Measurements from ENCODE around the gene CCSER1. TPM values are rescaled to one million over a fixed set of nuclear protein-coding genes. Genes with fewer than 3 reads are reported as not detected.

The CCSER1 gene
- total and polyA plus RNA-seq, 2 donors (not counting 1 experiment from before 2014, with no cell fraction given): under 0.01 TPM; not detected in 1

DNA sequence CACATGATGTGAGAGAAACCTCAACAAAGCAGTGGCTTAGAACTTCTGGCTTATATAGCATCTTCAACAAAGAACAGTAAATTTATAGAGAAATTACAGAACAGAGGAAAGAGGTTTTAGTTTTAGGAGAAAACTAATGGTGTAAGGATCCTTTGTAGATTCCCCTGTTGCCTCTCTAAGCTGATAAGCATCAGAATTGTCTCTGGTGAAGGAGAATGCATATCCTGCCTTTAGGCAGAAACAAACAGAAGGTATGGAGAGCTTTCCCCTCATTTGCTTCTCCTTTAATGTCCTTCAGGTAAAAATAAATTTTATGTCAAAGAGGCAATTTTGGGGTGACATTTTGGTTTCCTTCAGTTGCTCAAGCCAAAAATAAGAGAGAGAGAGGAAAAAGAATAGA lies 625.9 kb downstream of the CCSER1 start:
- no peaks in the 10 kb centered on the region for H4K20me1 ChIP-seq (ENCODE audit: control insufficient read depth, extremely low read depth, insufficient read depth, low read length)
- no peaks in the 10 kb centered on the region for H3K4me1 ChIP-seq (ENCODE audit: control insufficient read depth, extremely low read depth, insufficient read depth, low read length)
- TF ChIP-seq, protein P1, sequence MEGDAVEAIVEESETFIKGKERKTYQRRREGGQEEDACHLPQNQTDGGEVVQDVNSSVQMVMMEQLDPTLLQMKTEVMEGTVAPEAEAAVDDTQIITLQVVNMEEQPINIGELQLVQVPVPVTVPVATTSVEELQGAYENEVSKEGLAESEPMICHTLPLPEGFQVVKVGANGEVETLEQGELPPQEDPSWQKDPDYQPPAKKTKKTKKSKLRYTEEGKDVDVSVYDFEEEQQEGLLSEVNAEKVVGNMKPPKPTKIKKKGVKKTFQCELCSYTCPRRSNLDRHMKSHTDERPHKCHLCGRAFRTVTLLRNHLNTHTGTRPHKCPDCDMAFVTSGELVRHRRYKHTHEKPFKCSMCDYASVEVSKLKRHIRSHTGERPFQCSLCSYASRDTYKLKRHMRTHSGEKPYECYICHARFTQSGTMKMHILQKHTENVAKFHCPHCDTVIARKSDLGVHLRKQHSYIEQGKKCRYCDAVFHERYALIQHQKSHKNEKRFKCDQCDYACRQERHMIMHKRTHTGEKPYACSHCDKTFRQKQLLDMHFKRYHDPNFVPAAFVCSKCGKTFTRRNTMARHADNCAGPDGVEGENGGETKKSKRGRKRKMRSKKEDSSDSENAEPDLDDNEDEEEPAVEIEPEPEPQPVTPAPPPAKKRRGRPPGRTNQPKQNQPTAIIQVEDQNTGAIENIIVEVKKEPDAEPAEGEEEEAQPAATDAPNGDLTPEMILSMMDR (conservative IDR thresholded peaks at IDR 0.05 in 1 of 2, IDR thresholded peaks at IDR 0.05 in 1 of 2; ENCODE audit: low read depth in 1 of 2, low read length in 2 of 2): no peak
- TF ChIP-seq EZH2 (IDR thresholded peaks at IDR 0.05; ENCODE audit: low read length, missing control alignments): no peak
- no peak overlapping the region for H3K4me2 ChIP-seq (ENCODE audit: extremely low read depth, insufficient read depth, low read length)
- DNase-seq (ENCODE audit: low read depth in 2 of 2): no peak
- no peaks in the 10 kb centered on the region for H3K27me3 ChIP-seq (ENCODE audit: control insufficient read depth, insufficient read depth, low read length)
- no peaks in the 10 kb centered on the region for H3K36me3 ChIP-seq (ENCODE audit: control insufficient read depth, insufficient read depth, low read length)
- H3K4me3 ChIP-seq (replicated peaks in 1 of 4; ENCODE audit: control extremely low read depth in 1 of 4, insufficient read depth in 1 of 4, low read depth in 3 of 4, low read length in 4 of 4): no peak overlapping the region
- no peaks in the 10 kb centered on the region for H3K9me3 ChIP-seq (ENCODE audit: control insufficient read depth, insufficient read depth, low read depth, low read length)
- no peaks in the 10 kb centered on the region for H3K79me2 ChIP-seq (ENCODE audit: control insufficient read depth, insufficient read depth, low read length)
- H2AFZ ChIP-seq (ENCODE audit: low read length): no peak overlapping the region
- H3K9ac ChIP-seq (ENCODE audit: insufficient read depth, low read length): no peak overlapping the region
- H3K27ac ChIP-seq (ENCODE audit: insufficient read depth, low read length): no peak overlapping the region

DNA sequence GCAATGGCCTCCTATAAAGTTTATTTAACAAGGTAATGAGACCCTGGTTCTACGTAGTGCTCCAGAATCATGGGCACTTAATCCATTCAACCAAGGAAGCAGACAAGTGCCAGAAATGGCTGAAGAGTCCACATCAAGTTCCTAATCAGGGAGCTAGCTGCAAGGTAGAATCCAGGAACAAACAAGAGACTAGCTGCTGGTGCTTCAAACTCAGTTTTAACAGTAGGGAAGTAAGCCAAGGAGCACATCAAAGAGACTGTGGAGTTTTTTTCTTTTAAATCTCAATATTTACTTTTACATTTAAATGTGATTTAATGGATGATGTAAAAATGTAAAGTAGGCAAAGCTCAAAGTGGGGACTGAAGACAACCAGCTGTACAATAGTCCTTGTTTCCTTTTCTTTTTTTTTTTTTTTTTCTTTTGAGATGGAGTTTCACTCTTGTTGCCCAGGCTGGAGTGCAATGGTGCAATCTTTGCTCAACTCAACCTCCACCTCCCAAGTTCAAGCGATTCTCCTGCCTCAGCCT lies 630.4 kb downstream of the CCSER1 start:
- DNase-seq (ENCODE audit: low read depth in 2 of 2): peak in 1 of 2 donors; percentile 9
- Histone ChIP-seq H3K4me1 (ENCODE audit: control insufficient read depth, extremely low read depth, insufficient read depth, low read length) (no peaks in the 10 kb centered on the region), H3K79me2 (ENCODE audit: control insufficient read depth, insufficient read depth, low read length) (no peaks in the 10 kb centered on the region), H3K36me3 (ENCODE audit: control insufficient read depth, insufficient read depth, low read length) (no peaks in the 10 kb centered on the region), H3K27me3 (ENCODE audit: control insufficient read depth, insufficient read depth, low read length) (no peaks in the 10 kb centered on the region), H3K9ac (ENCODE audit: insufficient read depth, low read length) (no peak overlapping the region), H3K27ac (ENCODE audit: insufficient read depth, low read length) (no peak overlapping the region), H2AFZ (ENCODE audit: low read length) (no peak overlapping the region), H4K20me1 (ENCODE audit: control insufficient read depth, extremely low read depth, insufficient read depth, low read length) (no peaks in the 10 kb centered on the region), H3K9me3 (ENCODE audit: control insufficient read depth, insufficient read depth, low read depth, low read length) (no peaks in the 10 kb centered on the region), H3K4me2 (ENCODE audit: extremely low read depth, insufficient read depth, low read length) (no peak overlapping the region), H3K4me3 (replicated peaks in 1 of 4; ENCODE audit: control extremely low read depth in 1 of 4, insufficient read depth in 1 of 4, low read depth in 3 of 4, low read length in 4 of 4) (no peak overlapping the region)
- TF ChIP-seq, protein P1 (conservative IDR thresholded peaks at IDR 0.05 in 1 of 2, IDR thresholded peaks at IDR 0.05 in 1 of 2; ENCODE audit: low read depth in 1 of 2, low read length in 2 of 2): no peak
- no peak for TF ChIP-seq EZH2 (IDR thresholded peaks at IDR 0.05; ENCODE audit: low read length, missing control alignments)

DNA sequence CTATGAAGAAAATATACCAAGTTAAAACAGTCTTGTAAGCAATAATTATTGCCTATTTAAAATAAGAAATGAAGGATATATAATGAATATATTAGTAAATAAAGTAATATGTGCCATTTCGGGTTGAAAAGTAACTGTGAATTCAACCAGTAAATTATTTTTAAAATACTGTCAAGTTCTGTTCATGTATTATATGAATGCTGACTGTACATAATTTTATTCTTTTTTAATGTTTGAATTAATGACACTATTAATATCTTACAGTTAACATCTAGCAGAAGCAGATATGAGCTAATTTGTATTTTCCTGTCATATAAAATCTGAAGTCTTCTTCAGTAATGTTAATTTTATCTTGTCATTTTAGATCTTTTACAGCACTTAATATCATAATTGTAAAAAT lies 632.9 kb downstream of the CCSER1 start:
- Histone ChIP-seq H3K4me3 (replicated peaks in 1 of 4; ENCODE audit: control extremely low read depth in 1 of 4, insufficient read depth in 1 of 4, low read depth in 3 of 4, low read length in 4 of 4) (no peak overlapping the region), H2AFZ (ENCODE audit: low read length) (no peak overlapping the region), H3K27ac (ENCODE audit: insufficient read depth, low read length) (no peak overlapping the region), H3K36me3 (ENCODE audit: control insufficient read depth, insufficient read depth, low read length) (no peaks in the 10 kb centered on the region), H3K9me3 (ENCODE audit: control insufficient read depth, insufficient read depth, low read depth, low read length) (no peaks in the 10 kb centered on the region), H3K4me2 (ENCODE audit: extremely low read depth, insufficient read depth, low read length) (no peak overlapping the region), H3K27me3 (ENCODE audit: control insufficient read depth, insufficient read depth, low read length) (no peaks in the 10 kb centered on the region), H3K4me1 (ENCODE audit: control insufficient read depth, extremely low read depth, insufficient read depth, low read length) (no peaks in the 10 kb centered on the region), H3K9ac (ENCODE audit: insufficient read depth, low read length) (no peak overlapping the region), H3K79me2 (ENCODE audit: control insufficient read depth, insufficient read depth, low read length) (no peaks in the 10 kb centered on the region), H4K20me1 (ENCODE audit: control insufficient read depth, extremely low read depth, insufficient read depth, low read length) (no peaks in the 10 kb centered on the region)
- no peak for DNase-seq (ENCODE audit: low read depth in 2 of 2)
- no peak for TF ChIP-seq EZH2 (IDR thresholded peaks at IDR 0.05; ENCODE audit: low read length, missing control alignments)
- TF ChIP-seq, protein P1 (conservative IDR thresholded peaks at IDR 0.05 in 1 of 2, IDR thresholded peaks at IDR 0.05 in 1 of 2; ENCODE audit: low read depth in 1 of 2, low read length in 2 of 2): no peak

All from fibroblast of lung (primary cell).